Right atrium auricular region (tissue), 2 donors: ENCODE results near the gene ACAP3. TPM values are rescaled to one million over a fixed set of nuclear protein-coding genes. Genes with fewer than 3 reads are reported as not detected.

Experiments used
- DNase-seq: peaks from one replicate; pipeline ENCODE4 v3.0.0-alpha.2; 2019; ENCODE audit warnings: low spot score
- H3K27ac ChIP-seq, 2 donors: fragments of 200-600 bp; sonication (generic); 1 replicate in 1 of 2; 2 replicates in 1 of 2; pipeline ENCODE4 v1.5.1; 2016 to 2019
- H3K27me3 ChIP-seq, 2 donors: fragments of 200-600 bp; sonication (generic); one replicate each; pipeline versions ENCODE4 v1.5.1 to v1.6.0; 2017 to 2019
- H3K36me3 ChIP-seq: fragments of 200-600 bp; sonication (generic); one replicate; pipeline ENCODE4 v1.5.1; 2016
- H3K4me1 ChIP-seq, 2 donors: fragments of 200-600 bp; sonication (generic); one replicate each; pipeline versions ENCODE4 v1.5.1 to v1.6.0; 2017 to 2019
- H3K4me3 ChIP-seq, 2 donors: fragments of 200-600 bp; sonication (generic); 1 replicate in 1 of 2; 2 replicates in 1 of 2; pipeline ENCODE4 v1.5.1; 2017 to 2019; ENCODE audit warnings: mild to moderate bottlenecking in 1 of 2, moderate library complexity in 1 of 2
- H3K9me3 ChIP-seq, 2 donors: fragments of 200-600 bp; sonication (generic); one replicate each; pipeline ENCODE4 v1.5.1; 2019
- CTCF ChIP-seq, 2 donors: fragments of 200-600 bp; sonication (generic); IDR thresholded peaks; one replicate each; pipeline ENCODE4 v1.5.1; 2019; ENCODE audit warnings: antibody characterized with exemption in 2 of 2
- total RNA-seq, 2 donors: library from RNA; depleted of rRNA; stranded (reverse); fragments of >200 nt; gene quantifications; one replicate each; pipeline ENCODE4 v1.1.0, GENCODE V29; 2016

The ACAP3 gene
- total RNA-seq, 2 donors from 2014 or later, result 19.5 to 20.4 TPM

GRCh38 chr1:1295154-1295923 is 12.4 kb downstream of the ACAP3 start:
- H3K27me3 ChIP-seq, result no peaks in the 10 kb centered on the region
- no peak for TF ChIP-seq CTCF (IDR thresholded peaks at IDR 0.05)
- no peaks in the 10 kb centered on the region for H3K9me3 ChIP-seq
- H3K4me1 ChIP-seq, result peaks cover 0 to 14% of the 10 kb centered on the region in 2 donors
- H3K4me3 ChIP-seq, result no peak overlapping the region
- H3K36me3 ChIP-seq, result peaks cover 6% of the 10 kb centered on the region
- H3K27ac ChIP-seq, result no peak overlapping the region
- no peak for DNase-seq

- Histone ChIP-seq H3K27me3 (no peaks in the 10 kb centered on the region), H3K4me3 (no peak overlapping the region), H3K36me3 (peaks cover 6% of the 10 kb centered on the region), H3K9me3 (no peaks in the 10 kb centered on the region), H3K4me1 (peaks cover 0 to 15% of the 10 kb centered on the region in 2 donors), H3K27ac (no peak overlapping the region)
- TF ChIP-seq CTCF (IDR thresholded peaks at IDR 0.05), result no peak
- DNase-seq, result no peak
Observed at GRCh38 chr1:1294250-1294890, 13.4 kb downstream of the ACAP3 start.

- no peak overlapping the region for H3K27ac ChIP-seq
- no peaks in the 10 kb centered on the region for H3K27me3 ChIP-seq
- H3K4me3 ChIP-seq, result no peak overlapping the region
- no peak for DNase-seq
- H3K36me3 ChIP-seq, result peaks cover 6% of the 10 kb centered on the region
- H3K9me3 ChIP-seq, result no peaks in the 10 kb centered on the region
- peaks cover 0 to 15% of the 10 kb centered on the region in 2 donors for H3K4me1 ChIP-seq
- TF ChIP-seq CTCF (IDR thresholded peaks at IDR 0.05), result no peak
Observed at GRCh38 chr1:1293263-1294249, 14.2 kb downstream of the ACAP3 start.

- H3K9me3 ChIP-seq, result no peaks in the 10 kb centered on the region
- no peak for TF ChIP-seq CTCF (IDR thresholded peaks at IDR 0.05)
- H3K4me1 ChIP-seq, result peaks cover 0 to 15% of the 10 kb centered on the region in 2 donors
- no peak for DNase-seq
- H3K27me3 ChIP-seq, result no peaks in the 10 kb centered on the region
- peaks cover 6% of the 10 kb centered on the region for H3K36me3 ChIP-seq
- no peak overlapping the region for H3K4me3 ChIP-seq
- no peak overlapping the region for H3K27ac ChIP-seq
Observed at GRCh38 chr1:1292851-1293250, 14.9 kb downstream of the ACAP3 start.

GRCh38 chr1:1292442-1292779 is 15.3 kb downstream of the ACAP3 start:
- H3K4me1 ChIP-seq, result peaks cover 0 to 15% of the 10 kb centered on the region in 2 donors
- peaks cover 6% of the 10 kb centered on the region for H3K36me3 ChIP-seq
- H3K27ac ChIP-seq, result no peak overlapping the region
- no peaks in the 10 kb centered on the region for H3K27me3 ChIP-seq
- DNase-seq, result no peak
- no peak overlapping the region for H3K4me3 ChIP-seq
- no peaks in the 10 kb centered on the region for H3K9me3 ChIP-seq
- TF ChIP-seq CTCF (IDR thresholded peaks at IDR 0.05), result no peak
